HPDE6-E6E7 (cell line): ENCODE results near the gene IL12B.
"Not testable (repeated sequence)": the region's sequence is repeated elsewhere in the genome, so short reads cannot be mapped to it uniquely, and the experiment has no call there.

Experiments used
- DNase-seq: peaks from one replicate; pipeline ENCODE4 v3.0.0; 2011; ENCODE audit warnings: missing footprints; ENCODE audit errors: extremely low spot score

The IL12B gene

DNA sequence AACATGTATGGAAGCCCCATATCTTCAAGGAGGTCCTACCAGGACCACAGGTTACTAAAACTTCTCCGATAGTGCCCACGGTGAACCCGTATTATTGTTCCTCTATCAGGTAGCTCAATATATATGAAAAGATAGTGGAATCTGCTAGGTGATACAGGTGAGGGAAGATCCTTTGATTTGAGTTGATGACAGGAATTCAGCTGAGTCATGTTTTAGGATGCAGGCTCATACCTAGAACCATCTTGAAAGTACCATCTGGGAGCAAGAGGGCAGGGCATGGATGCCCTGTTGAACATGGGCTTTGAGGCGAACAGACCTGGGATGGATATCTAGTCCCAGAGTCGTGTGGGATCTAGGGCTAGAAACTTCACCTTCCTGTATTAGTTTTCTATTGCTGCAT is 35.4 kb downstream of the IL12B start:
- DNase-seq, result no peak

DNA sequence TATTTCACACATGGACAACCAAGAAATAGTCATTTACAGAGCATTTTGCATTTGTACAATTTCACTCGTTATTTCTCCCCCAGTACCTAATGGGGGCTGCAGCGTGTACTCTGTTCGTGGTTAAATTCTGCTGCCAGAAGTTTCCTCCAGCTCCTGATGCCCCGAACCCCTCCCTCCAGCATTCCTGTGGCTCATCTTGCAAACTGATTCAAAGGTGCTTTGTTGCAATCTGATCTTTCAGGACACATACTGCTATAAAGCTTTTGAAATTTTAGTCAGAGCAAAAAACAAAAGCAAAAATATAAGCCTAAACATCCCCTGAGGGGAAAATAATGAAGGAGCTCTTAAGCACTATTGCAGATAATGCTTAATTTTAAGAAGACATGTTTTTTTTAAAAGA is 39.5 kb downstream of the IL12B start:
- no peak for DNase-seq

DNA sequence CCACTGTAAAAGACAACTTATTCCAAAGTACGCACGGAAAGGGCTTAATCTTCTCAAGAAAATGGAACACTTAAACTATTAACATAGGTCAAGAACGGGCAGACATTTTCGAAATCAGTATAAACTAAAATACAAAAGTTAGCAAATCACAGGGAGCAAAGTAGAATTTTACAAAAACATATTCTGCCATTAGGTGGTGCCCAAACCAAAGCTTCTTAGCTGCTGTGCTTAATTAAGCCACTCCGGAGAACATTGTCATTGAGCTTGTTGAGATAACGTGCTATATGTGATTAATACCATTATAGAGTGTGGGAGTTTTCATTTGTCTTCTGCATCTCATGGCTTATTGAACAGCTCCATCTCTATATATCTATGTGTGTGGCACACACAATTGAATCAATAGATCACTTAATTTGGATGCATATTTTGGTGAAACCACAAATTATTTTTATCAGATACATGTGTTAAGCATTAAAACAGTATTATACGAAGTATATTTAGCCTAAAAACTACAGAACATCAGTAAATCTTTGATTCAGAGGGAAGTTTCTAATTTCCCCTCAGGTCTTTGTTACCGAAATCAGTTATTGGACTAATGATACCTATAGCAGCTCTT is 43.8 kb downstream of the IL12B start:
- DNase-seq, result no peak

DNA sequence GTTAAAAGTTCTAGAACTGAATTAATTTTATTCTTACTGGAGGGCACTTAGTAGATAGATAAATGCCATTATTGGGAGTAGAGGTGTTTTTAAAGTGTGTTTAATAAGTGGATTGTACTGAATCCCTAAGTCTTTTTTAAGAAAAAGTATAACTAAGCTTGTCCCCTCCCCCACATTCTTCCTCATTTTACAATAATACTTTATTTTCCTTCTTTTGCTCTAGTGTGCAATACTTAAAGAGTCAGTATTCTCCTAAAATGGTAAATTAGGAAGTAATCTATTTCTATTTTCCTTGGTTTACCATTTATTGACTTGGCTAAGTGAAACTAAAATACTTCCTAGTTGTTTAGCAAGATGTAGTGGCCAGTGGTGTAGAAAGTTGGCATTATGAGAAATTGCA is 55.6 kb downstream of the IL12B start:
- DNase-seq, result no peak

DNA sequence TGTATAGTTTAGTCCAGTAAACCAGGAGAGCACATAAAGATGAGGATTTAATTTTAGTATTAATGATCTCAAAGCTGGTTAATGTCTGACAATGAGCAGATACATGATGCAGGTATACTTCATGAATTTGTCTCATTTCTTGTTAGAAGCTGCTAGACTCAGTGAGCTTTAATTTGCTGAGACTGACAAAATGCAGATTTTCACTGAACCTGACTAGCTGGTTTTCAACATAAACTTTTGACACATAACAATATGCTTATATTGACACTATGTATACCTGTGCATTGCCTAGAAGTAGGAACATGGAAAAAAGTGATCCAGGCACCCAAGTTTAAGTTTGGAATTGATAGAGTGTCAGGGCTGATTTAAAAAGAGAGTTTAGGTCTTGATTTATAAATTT is 56.4 kb downstream of the IL12B start:
- DNase-seq, result no peak

DNA sequence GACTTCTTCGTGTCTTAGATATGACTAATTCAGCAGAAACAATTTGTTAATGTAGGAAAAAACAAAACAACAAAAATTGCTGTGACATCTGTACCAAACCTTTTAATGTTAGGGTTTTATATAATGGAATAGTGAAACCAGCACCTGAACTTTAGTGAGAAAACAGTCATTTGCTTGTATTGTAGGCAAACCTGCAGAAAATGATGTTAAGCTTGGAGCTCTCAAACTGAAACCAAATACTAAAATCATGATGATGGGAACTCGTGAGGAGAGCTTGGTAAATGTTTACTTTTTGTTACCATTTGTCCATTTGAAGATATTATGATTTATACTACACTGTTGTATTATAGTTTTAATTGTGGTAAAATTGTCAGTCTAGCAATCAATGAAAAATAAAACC is 60.6 kb downstream of the IL12B start:
- DNase-seq, result no peak

DNA sequence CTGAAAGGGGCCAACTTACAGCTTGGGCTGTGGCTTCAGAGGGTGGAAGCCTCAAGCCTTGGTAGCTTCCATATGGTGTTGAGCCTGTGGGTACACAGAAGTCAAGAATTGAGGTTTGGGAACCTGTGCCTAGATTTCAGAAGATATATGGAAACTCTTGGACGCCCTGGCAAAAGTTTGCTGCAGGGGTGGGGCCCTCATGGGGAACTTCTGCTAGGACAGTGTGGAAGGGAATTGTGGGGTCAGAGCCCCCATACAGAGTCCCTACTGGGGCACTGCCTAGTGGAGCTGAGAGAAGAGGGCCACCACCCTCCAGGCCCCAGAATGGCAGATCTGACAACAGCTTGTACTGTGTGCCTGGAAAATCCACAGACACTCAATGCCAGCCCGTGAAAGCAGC is 63.5 kb downstream of the IL12B start:
- DNase-seq, result not testable (repeated sequence)
